ENCODE measurements around the gene ELFN2.

DNA sequence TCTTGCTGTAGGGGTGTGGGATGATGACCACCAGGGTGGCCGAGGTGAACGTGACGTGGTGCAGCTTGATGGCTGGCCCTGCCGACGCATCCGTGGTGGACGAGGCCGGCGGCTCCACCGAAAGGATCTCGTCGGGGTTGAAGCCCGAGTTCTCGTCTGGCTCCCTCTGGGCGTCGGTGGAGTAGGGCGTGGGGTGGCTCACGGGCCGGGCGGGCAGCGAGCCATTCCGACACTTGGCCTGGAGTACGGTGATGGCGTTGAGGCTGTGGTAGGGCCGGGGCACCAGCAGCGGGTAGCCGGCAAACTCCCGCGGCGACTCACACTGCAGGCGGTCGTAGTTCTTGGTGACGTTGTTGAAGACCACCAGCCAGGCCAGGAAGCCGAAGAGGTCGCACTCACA is 52.7 kb downstream of the ELFN2 start:
- TF ChIP-seq, protein P1, sequence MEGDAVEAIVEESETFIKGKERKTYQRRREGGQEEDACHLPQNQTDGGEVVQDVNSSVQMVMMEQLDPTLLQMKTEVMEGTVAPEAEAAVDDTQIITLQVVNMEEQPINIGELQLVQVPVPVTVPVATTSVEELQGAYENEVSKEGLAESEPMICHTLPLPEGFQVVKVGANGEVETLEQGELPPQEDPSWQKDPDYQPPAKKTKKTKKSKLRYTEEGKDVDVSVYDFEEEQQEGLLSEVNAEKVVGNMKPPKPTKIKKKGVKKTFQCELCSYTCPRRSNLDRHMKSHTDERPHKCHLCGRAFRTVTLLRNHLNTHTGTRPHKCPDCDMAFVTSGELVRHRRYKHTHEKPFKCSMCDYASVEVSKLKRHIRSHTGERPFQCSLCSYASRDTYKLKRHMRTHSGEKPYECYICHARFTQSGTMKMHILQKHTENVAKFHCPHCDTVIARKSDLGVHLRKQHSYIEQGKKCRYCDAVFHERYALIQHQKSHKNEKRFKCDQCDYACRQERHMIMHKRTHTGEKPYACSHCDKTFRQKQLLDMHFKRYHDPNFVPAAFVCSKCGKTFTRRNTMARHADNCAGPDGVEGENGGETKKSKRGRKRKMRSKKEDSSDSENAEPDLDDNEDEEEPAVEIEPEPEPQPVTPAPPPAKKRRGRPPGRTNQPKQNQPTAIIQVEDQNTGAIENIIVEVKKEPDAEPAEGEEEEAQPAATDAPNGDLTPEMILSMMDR (IDR thresholded peaks at IDR 0.05), result no peak
- TF ChIP-seq POLR2A (IDR thresholded peaks at IDR 0.05), result no peak
